Liver (tissue), 3 donors: ENCODE data around the gene SLC36A3.

Source experiments
- EGR1 ChIP-seq, 2 donors: IDR thresholded peaks; 2 replicates each; pipeline ENCODE4 v1.6.1; 2016 to 2018; ENCODE audit warnings: antibody characterized with exemption in 2 of 2, low read depth in 2 of 2
- HNF4A ChIP-seq, 2 donors: conservative IDR thresholded peaks; 2 replicates each; pipeline ENCODE4 v1.6.1; 2016; ENCODE audit warnings: antibody characterized with exemption in 2 of 2, mild to moderate bottlenecking in 2 of 2
- MAX ChIP-seq: IDR thresholded peaks from 2 replicates; pipeline ENCODE4 v1.6.1; 2016; ENCODE audit warnings: antibody characterized with exemption
- REST ChIP-seq: IDR thresholded peaks from 2 replicates; pipeline ENCODE4 v1.6.1; 2016; ENCODE audit warnings: antibody characterized with exemption, mild to moderate bottlenecking
- SP1 ChIP-seq: IDR thresholded peaks from 2 replicates; pipeline ENCODE4 v1.6.1; 2018; ENCODE audit warnings: antibody characterized with exemption, mild to moderate bottlenecking
- YY1 ChIP-seq: IDR thresholded peaks from 2 replicates; pipeline ENCODE4 v1.6.1; 2016; ENCODE audit warnings: antibody characterized with exemption, mild to moderate bottlenecking
- TF ChIP-seq, protein P1 (sequence below): fragments of 150-350 bp; IDR thresholded peaks from 2 replicates; pipeline ENCODE4 v1.5.1; 2017; ENCODE audit warnings: improper control_type of control experiment, low read depth, low read length; ENCODE audit not compliant: missing input control
- donor health status: healthy.
- donor health status: healthy.

GRCh38 chr5:151251001-151251551, 52.5 kb downstream of the SLC36A3 start:
- TF ChIP-seq, protein P1, sequence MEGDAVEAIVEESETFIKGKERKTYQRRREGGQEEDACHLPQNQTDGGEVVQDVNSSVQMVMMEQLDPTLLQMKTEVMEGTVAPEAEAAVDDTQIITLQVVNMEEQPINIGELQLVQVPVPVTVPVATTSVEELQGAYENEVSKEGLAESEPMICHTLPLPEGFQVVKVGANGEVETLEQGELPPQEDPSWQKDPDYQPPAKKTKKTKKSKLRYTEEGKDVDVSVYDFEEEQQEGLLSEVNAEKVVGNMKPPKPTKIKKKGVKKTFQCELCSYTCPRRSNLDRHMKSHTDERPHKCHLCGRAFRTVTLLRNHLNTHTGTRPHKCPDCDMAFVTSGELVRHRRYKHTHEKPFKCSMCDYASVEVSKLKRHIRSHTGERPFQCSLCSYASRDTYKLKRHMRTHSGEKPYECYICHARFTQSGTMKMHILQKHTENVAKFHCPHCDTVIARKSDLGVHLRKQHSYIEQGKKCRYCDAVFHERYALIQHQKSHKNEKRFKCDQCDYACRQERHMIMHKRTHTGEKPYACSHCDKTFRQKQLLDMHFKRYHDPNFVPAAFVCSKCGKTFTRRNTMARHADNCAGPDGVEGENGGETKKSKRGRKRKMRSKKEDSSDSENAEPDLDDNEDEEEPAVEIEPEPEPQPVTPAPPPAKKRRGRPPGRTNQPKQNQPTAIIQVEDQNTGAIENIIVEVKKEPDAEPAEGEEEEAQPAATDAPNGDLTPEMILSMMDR = no peak
- peak; percentile 91 for TF ChIP-seq REST
- peak; percentile 76 for TF ChIP-seq YY1
- no peak for TF ChIP-seq EGR1 (IDR thresholded peaks at IDR 0.05; ENCODE audit: low read depth in 2 of 2)
- TF ChIP-seq MAX = peak; percentile 35
- peak; percentile 84 for TF ChIP-seq SP1
- peak; percentile 73 to 78 for TF ChIP-seq HNF4A (conservative IDR thresholded peaks at IDR 0.05)
